K562 (cell line): ENCODE measurements around the gene PRSS23.

ENCODE experiments used
- CTCF ChIP-seq, 3 experiments: IDR thresholded peaks in 2 of 3; conservative IDR thresholded peaks in 1 of 3; 2 replicates each; pipeline ENCODE4 v1.5.1; 2011 to 2012; ENCODE audit warnings: low read length in 3 of 3, mild to moderate bottlenecking in 3 of 3, control low read depth in 2 of 3, improper control_type of control experiment in 1 of 3, inconsistent platforms in 1 of 3, low read depth in 1 of 3, mixed read lengths in 1 of 3, moderate library complexity in 1 of 3; ENCODE audit not compliant: insufficient read depth in 2 of 3
- GABPB1 ChIP-seq: sonication (generic); formaldehyde crosslinking; IDR thresholded peaks from 2 replicates; pipeline ENCODE4 v1.8.0; 2022; ENCODE audit warnings: mild to moderate bottlenecking, missing genetic modification reagents
- MEF2D ChIP-seq: conservative IDR thresholded peaks from 2 replicates; pipeline ENCODE4 v1.6.1; 2016; ENCODE audit warnings: low read depth, missing genetic modification characterization, missing compliant biosample characterization
- ZNF121 ChIP-seq: sonication (generic); formaldehyde crosslinking; conservative IDR thresholded peaks from 2 replicates; pipeline ENCODE4 v1.8.0; 2022; ENCODE audit warnings: missing genetic modification reagents
- TF ChIP-seq, protein P1 (sequence below): fragments of 450-650 bp; conservative IDR thresholded peaks from 2 replicates; pipeline ENCODE4 v1.6.1; 2016; ENCODE audit warnings: missing genetic modification characterization, low read depth, mild to moderate bottlenecking, control low read depth, missing compliant biosample characterization

DNA sequence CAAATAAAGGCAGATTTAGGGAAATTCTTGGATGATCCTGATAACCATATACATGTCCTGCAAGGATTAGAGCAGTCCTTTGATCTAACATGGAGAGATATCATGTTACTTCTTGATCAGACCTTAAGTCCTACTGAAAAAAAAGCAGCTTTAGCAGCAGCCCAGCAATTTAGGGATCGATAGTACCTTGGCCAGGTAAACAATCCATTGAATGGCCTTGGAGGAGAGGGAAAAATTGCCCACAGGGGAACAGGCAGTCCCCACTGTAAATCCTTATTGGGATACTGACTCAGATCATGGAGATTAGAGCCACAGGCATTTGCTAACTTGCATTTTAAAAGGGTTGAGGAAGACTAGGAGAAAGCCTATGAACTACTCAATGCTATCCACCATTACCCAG is 47.8 kb downstream of the PRSS23 start:
- TF ChIP-seq ZNF121 (CRISPR knock-in tag) (no peak), MEF2D (no peak), GABPB1 (no peak), CTCF (IDR thresholded peaks at IDR 0.05 in 2 of 3, conservative IDR thresholded peaks at IDR 0.05 in 1 of 3; ENCODE audit: insufficient read depth in 2 of 3, low read depth in 1 of 3, low read length in 3 of 3) (no peak)
- TF ChIP-seq, protein P1, sequence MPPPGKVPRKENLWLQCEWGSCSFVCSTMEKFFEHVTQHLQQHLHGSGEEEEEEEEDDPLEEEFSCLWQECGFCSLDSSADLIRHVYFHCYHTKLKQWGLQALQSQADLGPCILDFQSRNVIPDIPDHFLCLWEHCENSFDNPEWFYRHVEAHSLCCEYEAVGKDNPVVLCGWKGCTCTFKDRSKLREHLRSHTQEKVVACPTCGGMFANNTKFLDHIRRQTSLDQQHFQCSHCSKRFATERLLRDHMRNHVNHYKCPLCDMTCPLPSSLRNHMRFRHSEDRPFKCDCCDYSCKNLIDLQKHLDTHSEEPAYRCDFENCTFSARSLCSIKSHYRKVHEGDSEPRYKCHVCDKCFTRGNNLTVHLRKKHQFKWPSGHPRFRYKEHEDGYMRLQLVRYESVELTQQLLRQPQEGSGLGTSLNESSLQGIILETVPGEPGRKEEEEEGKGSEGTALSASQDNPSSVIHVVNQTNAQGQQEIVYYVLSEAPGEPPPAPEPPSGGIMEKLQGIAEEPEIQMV (tag) = no peak
